GM12878 (cell line): Measurements from ENCODE around the gene CLEC5A. TPM values are rescaled to one million over a fixed set of nuclear protein-coding genes. Genes with fewer than 3 reads are reported as not detected.

Experiments
- BACH1 ChIP-seq: fragments of 450-650 bp; IDR thresholded peaks from 2 replicates; pipeline ENCODE4 v1.6.1; 2017; ENCODE audit warnings: mild to moderate bottlenecking, borderline replicate concordance
- CREB1 ChIP-seq: IDR thresholded peaks from 2 replicates; pipeline ENCODE4 v1.6.1; 2012; ENCODE audit warnings: low read depth, mild to moderate bottlenecking, inconsistent platforms
- MTA3 ChIP-seq: IDR thresholded peaks from 2 replicates; pipeline ENCODE4 v1.6.1; 2012; ENCODE audit warnings: low read length, inconsistent platforms, borderline replicate concordance
- MYC ChIP-seq: IDR thresholded peaks from 2 replicates; pipeline ENCODE4 v1.6.1; 2011; ENCODE audit warnings: mild to moderate bottlenecking, low read length, moderate library complexity, inconsistent platforms; ENCODE audit not compliant: insufficient read depth, insufficient replicate concordance, insufficient read length, severe bottlenecking
- NFYA ChIP-seq: IDR thresholded peaks from 2 replicates; pipeline ENCODE4 v1.6.1; 2011; ENCODE audit warnings: low read depth, mild to moderate bottlenecking, low read length, improper control_type of control experiment, borderline replicate concordance
- NFYB ChIP-seq: IDR thresholded peaks from 2 replicates; pipeline ENCODE4 v1.6.1; 2011; ENCODE audit warnings: low read depth, mild to moderate bottlenecking, low read length, improper control_type of control experiment, moderate library complexity; ENCODE audit not compliant: insufficient read depth
- NKRF ChIP-seq: fragments of 450-650 bp; conservative IDR thresholded peaks from 2 replicates; pipeline ENCODE4 v1.6.1; 2017; ENCODE audit warnings: mild to moderate bottlenecking, moderate library complexity
- SMAD5 ChIP-seq: IDR thresholded peaks from 2 replicates; pipeline ENCODE4 v1.6.1; 2016; ENCODE audit warnings: antibody characterized with exemption, low read depth
- SREBF2 ChIP-seq: IDR thresholded peaks from 2 replicates; pipeline ENCODE4 v1.6.1; 2012; ENCODE audit warnings: mild to moderate bottlenecking, low read length
- WRNIP1 ChIP-seq: IDR thresholded peaks from 2 replicates; pipeline ENCODE4 v1.6.1; 2011; ENCODE audit warnings: low read depth, low read length, improper control_type of control experiment, borderline replicate concordance
- ZNF24 ChIP-seq: fragments of 450-650 bp; IDR thresholded peaks from 2 replicates; pipeline ENCODE4 v1.6.1; 2017; ENCODE audit warnings: antibody characterized with exemption, mild to moderate bottlenecking
- polyA plus RNA-seq, 11 experiments: library from polyadenylated mRNA; depleted of rRNA in 4 of 11; unstranded in 6 of 11; stranded (reverse) in 5 of 11; fragments of >200 nt; fragmentation: Nextera tagmentation in 4 of 11; fragmentation: Illumina TruSeq in 1 of 11; extraction: Ambion mirVana in 4 of 11; extraction: Trizol in 1 of 11; gene quantifications; 1 replicate in 1 of 11; 2 replicates in 10 of 11; pipeline versions ENCODE4 v1.2.1 to v1.2.3, GENCODE V29; 2011 to 2016; ENCODE audit warnings: inconsistent platforms in 2 of 11, missing spikeins in 2 of 11, low read depth in 1 of 11
- total RNA-seq, 4 experiments: library from RNA; depleted of rRNA in 3 of 4; stranded (reverse); fragments of >200 nt in 3 of 4; fragmentation: Illumina TruSeq in 1 of 4; extraction: Trizol in 1 of 4; gene quantifications; 2 replicates each; pipeline versions ENCODE4 v1.2.1 to v1.2.3, GENCODE V29; 2013 to 2021
- TF ChIP-seq, protein P1 (sequence below): IDR thresholded peaks from 2 replicates; pipeline ENCODE4 v1.6.1; 2011; ENCODE audit warnings: borderline replicate concordance, low read depth, mild to moderate bottlenecking, moderate library complexity, mixed read lengths, low read length; ENCODE audit not compliant: insufficient read depth; ENCODE audit errors: extremely low read length
- TF ChIP-seq, protein P2 (sequence below): fragments of 450-650 bp; formaldehyde crosslinking; IDR thresholded peaks from 2 replicates; pipeline ENCODE4 v1.4.0; 2020; ENCODE audit warnings: mild to moderate bottlenecking, moderate library complexity
- TF ChIP-seq, protein P3 (sequence below): fragments of 450-650 bp; IDR thresholded peaks from 2 replicates; pipeline ENCODE4 v1.6.1; 2017; ENCODE audit warnings: mild to moderate bottlenecking
- TF ChIP-seq, protein P4 (sequence below): IDR thresholded peaks from 2 replicates; pipeline ENCODE4 v1.6.1; 2012; ENCODE audit warnings: improper control_type of control experiment, low read depth, low read length; ENCODE audit not compliant: insufficient replicate concordance

CLEC5A gene
- total and polyA plus RNA-seq, 10 of the 15 experiments (the other 5 are each of a cell fraction or from before 2014, with no cell fraction given) = not detected

- TF ChIP-seq, protein P1, sequence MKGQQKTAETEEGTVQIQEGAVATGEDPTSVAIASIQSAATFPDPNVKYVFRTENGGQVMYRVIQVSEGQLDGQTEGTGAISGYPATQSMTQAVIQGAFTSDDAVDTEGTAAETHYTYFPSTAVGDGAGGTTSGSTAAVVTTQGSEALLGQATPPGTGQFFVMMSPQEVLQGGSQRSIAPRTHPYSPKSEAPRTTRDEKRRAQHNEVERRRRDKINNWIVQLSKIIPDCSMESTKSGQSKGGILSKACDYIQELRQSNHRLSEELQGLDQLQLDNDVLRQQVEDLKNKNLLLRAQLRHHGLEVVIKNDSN = no peak
- TF ChIP-seq NFYA (no peak), ZNF24 (no peak), BACH1 (no peak), WRNIP1 (no peak), SMAD5 (no peak), NFYB (no peak), SREBF2 (no peak), NKRF (no peak), CREB1 (peak; percentile 84), MYC (no peak), MTA3 (peak; percentile 43; the same call in 1 of the 2 replicates)
- TF ChIP-seq, protein P2, sequence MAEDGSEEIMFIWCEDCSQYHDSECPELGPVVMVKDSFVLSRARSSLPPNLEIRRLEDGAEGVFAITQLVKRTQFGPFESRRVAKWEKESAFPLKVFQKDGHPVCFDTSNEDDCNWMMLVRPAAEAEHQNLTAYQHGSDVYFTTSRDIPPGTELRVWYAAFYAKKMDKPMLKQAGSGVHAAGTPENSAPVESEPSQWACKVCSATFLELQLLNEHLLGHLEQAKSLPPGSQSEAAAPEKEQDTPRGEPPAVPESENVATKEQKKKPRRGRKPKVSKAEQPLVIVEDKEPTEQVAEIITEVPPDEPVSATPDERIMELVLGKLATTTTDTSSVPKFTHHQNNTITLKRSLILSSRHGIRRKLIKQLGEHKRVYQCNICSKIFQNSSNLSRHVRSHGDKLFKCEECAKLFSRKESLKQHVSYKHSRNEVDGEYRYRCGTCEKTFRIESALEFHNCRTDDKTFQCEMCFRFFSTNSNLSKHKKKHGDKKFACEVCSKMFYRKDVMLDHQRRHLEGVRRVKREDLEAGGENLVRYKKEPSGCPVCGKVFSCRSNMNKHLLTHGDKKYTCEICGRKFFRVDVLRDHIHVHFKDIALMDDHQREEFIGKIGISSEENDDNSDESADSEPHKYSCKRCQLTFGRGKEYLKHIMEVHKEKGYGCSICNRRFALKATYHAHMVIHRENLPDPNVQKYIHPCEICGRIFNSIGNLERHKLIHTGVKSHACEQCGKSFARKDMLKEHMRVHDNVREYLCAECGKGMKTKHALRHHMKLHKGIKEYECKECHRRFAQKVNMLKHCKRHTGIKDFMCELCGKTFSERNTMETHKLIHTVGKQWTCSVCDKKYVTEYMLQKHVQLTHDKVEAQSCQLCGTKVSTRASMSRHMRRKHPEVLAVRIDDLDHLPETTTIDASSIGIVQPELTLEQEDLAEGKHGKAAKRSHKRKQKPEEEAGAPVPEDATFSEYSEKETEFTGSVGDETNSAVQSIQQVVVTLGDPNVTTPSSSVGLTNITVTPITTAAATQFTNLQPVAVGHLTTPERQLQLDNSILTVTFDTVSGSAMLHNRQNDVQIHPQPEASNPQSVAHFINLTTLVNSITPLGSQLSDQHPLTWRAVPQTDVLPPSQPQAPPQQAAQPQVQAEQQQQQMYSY = no peak
- TF ChIP-seq, protein P3, sequence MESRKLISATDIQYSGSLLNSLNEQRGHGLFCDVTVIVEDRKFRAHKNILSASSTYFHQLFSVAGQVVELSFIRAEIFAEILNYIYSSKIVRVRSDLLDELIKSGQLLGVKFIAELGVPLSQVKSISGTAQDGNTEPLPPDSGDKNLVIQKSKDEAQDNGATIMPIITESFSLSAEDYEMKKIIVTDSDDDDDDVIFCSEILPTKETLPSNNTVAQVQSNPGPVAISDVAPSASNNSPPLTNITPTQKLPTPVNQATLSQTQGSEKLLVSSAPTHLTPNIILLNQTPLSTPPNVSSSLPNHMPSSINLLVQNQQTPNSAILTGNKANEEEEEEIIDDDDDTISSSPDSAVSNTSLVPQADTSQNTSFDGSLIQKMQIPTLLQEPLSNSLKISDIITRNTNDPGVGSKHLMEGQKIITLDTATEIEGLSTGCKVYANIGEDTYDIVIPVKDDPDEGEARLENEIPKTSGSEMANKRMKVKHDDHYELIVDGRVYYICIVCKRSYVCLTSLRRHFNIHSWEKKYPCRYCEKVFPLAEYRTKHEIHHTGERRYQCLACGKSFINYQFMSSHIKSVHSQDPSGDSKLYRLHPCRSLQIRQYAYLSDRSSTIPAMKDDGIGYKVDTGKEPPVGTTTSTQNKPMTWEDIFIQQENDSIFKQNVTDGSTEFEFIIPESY = no peak
- TF ChIP-seq, protein P4, sequence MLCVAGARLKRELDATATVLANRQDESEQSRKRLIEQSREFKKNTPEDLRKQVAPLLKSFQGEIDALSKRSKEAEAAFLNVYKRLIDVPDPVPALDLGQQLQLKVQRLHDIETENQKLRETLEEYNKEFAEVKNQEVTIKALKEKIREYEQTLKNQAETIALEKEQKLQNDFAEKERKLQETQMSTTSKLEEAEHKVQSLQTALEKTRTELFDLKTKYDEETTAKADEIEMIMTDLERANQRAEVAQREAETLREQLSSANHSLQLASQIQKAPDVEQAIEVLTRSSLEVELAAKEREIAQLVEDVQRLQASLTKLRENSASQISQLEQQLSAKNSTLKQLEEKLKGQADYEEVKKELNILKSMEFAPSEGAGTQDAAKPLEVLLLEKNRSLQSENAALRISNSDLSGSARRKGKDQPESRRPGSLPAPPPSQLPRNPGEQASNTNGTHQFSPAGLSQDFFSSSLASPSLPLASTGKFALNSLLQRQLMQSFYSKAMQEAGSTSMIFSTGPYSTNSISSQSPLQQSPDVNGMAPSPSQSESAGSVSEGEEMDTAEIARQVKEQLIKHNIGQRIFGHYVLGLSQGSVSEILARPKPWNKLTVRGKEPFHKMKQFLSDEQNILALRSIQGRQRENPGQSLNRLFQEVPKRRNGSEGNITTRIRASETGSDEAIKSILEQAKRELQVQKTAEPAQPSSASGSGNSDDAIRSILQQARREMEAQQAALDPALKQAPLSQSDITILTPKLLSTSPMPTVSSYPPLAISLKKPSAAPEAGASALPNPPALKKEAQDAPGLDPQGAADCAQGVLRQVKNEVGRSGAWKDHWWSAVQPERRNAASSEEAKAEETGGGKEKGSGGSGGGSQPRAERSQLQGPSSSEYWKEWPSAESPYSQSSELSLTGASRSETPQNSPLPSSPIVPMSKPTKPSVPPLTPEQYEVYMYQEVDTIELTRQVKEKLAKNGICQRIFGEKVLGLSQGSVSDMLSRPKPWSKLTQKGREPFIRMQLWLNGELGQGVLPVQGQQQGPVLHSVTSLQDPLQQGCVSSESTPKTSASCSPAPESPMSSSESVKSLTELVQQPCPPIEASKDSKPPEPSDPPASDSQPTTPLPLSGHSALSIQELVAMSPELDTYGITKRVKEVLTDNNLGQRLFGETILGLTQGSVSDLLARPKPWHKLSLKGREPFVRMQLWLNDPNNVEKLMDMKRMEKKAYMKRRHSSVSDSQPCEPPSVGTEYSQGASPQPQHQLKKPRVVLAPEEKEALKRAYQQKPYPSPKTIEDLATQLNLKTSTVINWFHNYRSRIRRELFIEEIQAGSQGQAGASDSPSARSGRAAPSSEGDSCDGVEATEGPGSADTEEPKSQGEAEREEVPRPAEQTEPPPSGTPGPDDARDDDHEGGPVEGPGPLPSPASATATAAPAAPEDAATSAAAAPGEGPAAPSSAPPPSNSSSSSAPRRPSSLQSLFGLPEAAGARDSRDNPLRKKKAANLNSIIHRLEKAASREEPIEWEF = no peak
Observed at GRCh38 chr7:141884539-141885225, 62.1 kb downstream of the CLEC5A start (continued).
